Measurements from ENCODE around the gene TMEM147.

The TMEM147 gene

GRCh38 chr19:35519291-35519690, 26.1 kb upstream of the TMEM147 start:
- no peak for DNase-seq (ENCODE audit: low read depth, low spot score)

GRCh38 chr19:35521124-35521743, 24.2 kb upstream of the TMEM147 start:
- no peak for DNase-seq (ENCODE audit: low read depth, low spot score)

DNA sequence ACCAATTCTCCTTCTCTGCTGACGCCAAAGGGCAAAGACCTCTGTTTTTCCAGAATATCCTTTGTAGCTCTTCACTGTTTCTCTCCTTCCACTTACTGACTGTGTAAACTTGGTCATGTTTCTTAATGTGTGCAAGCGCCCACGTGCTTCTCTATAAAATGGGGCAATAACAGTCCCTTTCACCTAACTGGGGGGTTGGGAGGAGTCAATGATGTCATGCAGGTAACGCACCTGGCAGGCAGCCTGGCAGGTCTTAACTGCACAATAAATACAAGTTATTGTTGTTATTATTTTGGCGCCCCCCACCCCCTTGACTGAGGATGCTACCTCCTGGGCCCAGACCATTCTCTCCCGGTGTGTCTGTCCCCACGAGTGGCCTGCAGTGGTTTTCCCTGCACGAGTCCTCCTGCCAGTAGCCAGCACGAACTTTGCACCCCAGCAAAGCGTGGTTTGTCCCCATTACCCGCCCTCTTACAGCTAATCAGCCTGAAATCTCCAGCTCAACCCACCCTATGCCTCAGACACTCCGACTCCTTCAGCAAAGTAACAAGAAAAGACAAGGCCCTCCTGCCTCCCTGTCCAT, 22.6 kb upstream of the TMEM147 start:
- DNase-seq (ENCODE audit: low read depth, low spot score) = no peak

DNA sequence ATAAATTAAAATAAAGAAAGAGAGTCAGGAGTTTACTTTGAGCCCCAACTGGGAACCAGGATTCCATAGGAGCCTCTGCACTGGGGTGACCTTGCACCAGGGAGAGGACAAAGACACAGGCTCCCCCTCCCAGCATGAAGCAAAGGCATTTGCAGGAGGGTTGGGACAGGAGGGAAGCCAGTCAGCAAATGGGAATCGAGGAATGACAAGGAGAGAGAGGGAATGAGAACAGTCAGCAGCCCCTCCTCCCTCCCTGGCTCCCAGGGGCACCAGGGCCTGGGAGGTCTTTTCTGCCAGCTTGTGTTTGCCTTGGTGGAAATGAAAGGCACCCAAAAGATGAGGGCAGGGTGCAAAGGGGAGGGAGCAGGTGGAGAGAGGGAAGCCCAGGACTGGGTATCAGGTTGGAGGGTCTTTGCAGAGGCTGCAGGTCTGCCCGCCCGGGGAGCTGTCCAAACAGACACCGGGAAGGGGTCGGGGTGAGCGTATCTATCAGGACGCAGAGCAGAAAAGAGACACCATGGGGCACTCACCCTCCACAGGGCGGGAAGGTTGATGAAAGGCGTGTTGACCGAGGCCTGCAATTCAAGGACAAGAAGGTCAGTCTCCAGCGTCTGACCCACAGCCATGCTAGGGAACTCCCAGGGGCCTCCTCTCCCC, 21.1 kb upstream of the TMEM147 start:
- no peak for DNase-seq (ENCODE audit: low read depth, low spot score)

DNA sequence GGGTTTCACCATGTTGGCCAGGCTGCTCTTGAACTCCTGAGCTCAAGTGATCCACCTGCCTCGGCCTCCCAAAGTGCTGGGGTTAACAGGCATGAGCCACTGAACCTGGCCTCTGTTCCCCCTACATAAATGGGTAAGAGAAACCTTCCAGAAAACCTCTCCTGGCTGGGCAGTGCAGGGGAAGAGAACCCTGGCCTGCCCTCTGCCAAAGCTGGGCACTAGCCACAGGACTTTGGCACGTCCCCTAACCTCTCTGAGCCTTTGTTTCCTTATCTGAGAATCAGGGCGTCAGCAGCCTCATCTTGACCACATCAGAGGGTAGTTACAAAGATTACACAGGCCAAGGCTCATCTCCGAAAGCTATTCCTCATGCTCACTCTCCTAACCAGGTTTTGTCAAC, 19.6 kb upstream of the TMEM147 start:
- no peak for DNase-seq (ENCODE audit: low read depth, low spot score)

DNA sequence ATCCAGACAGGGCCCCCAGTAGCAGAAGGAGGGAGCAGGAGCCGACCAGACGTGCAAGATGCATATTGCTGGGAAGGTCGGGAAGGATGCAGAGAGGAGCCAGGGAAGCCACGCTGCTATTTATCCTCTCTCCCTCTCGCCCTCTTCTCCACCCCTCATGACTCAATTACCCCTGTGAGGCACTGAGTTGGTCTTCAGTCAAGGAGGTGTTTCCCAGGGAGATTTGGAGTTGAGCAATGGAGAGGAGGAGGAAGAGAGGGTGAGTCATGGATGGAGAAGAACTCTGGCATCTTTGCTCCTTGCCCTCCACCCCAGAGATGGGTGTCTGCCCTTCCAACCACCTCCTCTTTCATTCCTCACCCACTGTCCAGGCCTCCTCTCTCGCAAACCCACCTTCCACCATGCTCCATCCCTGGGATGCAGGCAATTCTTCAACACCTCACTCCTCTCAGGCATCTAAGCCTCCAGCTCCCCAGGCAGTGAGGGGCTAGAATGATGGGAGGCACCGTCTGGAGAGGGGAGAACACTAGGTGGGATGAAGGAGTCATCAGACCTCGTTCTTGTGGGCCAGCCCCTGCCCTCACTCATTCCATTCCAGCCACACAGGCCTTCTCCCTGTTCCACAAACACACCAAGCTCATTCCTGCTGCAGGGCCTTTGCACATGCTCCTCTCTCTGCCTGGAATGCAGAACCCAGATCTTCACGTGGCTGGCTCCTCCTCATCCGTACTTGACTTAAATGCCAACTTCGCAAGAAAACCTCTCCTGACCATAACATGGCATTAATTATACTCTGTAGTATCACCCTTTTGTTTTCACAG, 17.0 kb upstream of the TMEM147 start, which contains the start of gene SBSN:
SBSN (minus strand) TSS at position 94 of the 821 bp plus-strand sequence; CDS start at position 64, 30 bp downstream.
- no peak for DNase-seq (ENCODE audit: low read depth, low spot score)

GRCh38 chr19:35529241-35530218, 15.9 kb upstream of the TMEM147 start:
- no peak for DNase-seq (ENCODE audit: low read depth, low spot score)

- no peak for DNase-seq (ENCODE audit: low read depth, low spot score)
Measured at GRCh38 chr19:35531291-35531690, 14.1 kb upstream of the TMEM147 start.

DNA sequence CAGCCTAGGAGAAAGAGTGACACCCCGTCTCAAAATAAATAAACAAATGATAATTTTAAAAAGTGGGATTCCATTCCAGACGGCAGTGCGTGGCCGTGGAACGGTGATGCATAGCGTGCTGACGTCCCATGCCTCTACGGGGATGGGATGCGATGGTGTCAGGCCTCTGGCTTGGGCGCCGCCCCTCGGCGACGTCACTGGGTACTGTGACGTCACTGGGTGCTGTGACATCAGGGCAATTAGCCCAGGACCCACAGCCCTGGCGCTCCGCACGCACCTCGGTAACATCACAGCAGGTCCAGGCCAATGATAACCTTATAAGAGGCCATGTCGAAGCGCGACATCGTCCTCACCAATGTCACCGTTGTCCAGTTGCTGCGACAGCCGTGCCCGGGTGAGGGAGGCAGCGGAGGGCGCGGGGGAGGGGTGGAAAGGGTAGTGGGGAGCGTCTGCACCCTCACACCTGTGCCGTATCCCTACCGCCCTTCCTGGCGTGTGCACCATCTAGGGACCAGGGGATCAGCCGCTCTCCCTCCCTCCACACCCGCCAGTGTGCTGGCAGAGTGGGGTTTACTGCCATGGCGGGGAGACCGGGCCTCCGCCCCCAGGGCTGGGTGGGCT, 12.1 kb upstream of the TMEM147 start, which contains the start of gene GAPDHS:
GAPDHS (plus strand) TSS at position 256 of the 621 bp plus-strand sequence; CDS start at position 328, 72 bp downstream.
- DNase-seq (ENCODE audit: low read depth, low spot score) = no peak

DNA sequence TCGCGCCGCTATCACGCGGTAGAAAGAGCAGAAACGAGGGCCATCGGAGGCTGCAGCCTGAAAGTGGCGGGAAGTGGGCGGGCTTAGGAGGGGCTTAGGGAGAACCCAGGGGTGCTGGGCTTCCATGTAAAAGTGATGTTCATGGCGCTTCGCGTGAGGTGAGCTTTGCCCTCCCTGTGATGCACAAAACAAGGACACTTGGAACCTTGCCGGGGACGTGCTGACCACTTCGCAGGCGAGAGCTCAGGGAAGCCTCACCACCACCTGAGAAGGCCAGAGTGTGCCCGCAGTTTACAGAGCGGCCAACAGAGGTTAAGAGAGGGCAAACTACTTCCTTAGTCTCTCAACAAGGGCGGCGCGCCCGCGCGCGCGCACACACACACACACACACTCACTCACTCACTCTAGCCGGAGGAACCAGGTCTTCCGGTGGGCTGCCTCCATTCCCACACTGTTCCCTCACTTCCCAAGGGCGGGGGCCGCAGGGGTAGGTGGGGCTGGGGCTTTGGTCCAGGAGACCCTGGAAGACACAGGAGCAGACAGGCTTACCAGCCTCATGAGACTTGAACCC, 11.5 kb upstream of the TMEM147 start:
- no peak for DNase-seq (ENCODE audit: low read depth, low spot score)

DNA sequence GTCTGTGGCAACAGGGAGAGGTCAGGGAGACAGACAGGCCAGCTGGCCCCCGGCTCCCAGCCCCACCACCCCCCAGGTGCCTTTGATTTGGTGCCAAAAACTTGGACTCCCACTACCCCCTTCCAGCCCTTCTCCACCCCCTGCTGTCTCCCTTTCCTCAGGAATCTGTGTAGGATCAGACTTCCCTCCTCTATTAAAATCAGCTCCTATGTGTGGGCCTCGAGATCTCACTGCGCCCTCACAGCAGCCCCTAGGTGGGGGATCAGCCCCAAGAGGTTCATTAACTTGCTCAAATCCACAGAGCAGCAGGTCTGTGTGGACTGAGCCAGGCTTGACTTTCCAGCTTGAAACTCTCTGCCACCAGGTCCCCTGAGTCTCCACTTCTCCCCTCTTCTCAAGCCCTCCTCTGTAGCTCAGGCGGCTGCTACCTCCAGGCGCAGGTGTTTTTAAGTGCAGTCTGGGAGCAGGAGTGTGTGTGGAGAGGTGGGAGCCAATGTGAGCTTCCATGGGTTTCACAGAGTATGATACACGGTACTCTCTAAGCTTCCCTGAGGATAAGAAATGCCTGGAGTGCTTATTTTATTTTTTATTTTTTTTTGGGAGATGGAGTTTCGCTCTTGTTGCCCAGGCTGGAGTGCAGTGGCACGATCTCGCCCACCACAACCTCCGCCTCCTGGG, 10.5 kb upstream of the TMEM147 start:
- DNase-seq (ENCODE audit: low read depth, low spot score) = no peak

GRCh38 chr19:35539314-35539713, 6.1 kb upstream of the TMEM147 start:
- no peak for DNase-seq (ENCODE audit: low read depth, low spot score)

GRCh38 chr19:35539850-35540249, 5.6 kb upstream of the TMEM147 start:
- no peak for DNase-seq (ENCODE audit: low read depth, low spot score)

GRCh38 chr19:35540356-35540927, 5.0 kb upstream of the TMEM147 start:
- DNase-seq (ENCODE audit: low read depth, low spot score) = no peak

DNA sequence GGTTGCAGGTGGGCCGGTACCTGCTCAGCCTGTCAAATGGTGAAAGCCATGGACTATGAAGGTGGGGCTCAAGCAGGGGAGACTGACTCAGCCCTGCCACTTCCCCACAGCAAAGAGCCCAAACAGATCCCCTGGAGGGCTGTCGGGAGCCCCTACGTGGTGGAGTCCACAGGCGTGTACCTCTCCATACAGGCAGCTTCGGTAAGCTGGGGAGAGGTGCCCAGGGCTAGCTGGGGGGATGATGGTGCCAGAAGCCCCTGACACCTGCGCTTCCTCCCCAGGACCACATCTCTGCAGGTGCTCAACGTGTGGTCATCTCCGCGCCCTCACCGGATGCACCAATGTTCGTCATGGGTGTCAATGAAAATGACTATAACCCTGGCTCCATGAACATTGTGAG, 3.2 kb upstream of the TMEM147 start:
- no peak for DNase-seq (ENCODE audit: low read depth, low spot score)

GRCh38 chr19:35543280-35544109, 1.9 kb upstream of the TMEM147 start:
- no peak for DNase-seq (ENCODE audit: low read depth, low spot score)

DNA sequence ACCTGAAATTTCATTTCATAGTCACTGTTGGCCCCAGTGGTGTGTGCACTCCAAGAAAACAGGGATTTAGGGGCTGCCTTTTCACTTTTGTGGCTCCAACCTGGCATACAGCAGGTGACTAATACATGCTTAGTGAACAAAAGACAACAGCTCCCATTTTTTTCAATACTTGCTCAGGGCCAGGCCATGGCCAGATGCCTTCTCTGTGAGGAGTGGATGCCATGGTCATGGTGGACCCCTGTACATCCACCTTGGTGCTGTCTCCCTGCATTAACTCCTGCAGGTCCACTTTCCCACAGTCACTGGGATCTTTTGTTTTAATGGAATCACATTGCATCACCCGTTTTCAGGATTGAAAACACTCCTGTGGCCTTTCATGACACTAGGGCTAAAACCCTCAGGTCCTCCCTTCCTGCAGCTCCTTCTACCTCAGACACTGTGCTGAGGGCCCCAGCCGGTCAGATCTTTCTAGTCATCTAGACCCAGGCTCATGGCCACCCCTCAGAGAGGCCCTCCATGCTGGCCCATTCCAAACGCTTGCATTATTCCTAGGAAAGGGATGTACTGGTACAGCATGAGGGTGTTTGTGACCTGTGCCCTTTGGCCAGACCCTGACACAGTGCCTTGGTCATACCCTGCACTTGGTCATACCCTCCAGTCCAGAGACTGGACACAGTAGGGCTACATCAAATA, 1.2 kb upstream of the TMEM147 start:
- no peak for DNase-seq (ENCODE audit: low read depth, low spot score)

Data from activated CD4-positive, CD25-positive, alpha-beta regulatory T cell treated with anti-CD3 and anti-CD28 coated beads, Interleukin-2, amount 50 U/mL, for 16 hours (primary cell).